WERI-Rb-1 (cell line): Measurements from ENCODE around the gene DPYSL3.

Experiments
- DNase-seq: peaks from one replicate; pipeline ENCODE4 v3.0.0-alpha.2; 2020
- H3K27ac ChIP-seq: fragments of 250-450 bp; sonication (Bioruptor Pico); 2 replicates; pipeline ENCODE4 v1.5.1; 2020; ENCODE audit warnings: mild to moderate bottlenecking, moderate library complexity
- H3K27me3 ChIP-seq: fragments of 250-450 bp; sonication (Bioruptor Pico); 2 replicates; pipeline ENCODE4 v1.5.1; 2021; ENCODE audit warnings: mild to moderate bottlenecking, low read depth, moderate library complexity; ENCODE audit not compliant: insufficient read depth, severe bottlenecking
- H3K36me3 ChIP-seq: fragments of 250-450 bp; sonication (Bioruptor Pico); 2 replicates; pipeline ENCODE4 v1.5.1; 2020; ENCODE audit warnings: mild to moderate bottlenecking, moderate library complexity
- H3K4me3 ChIP-seq: 2 replicates; pipeline ENCODE4 v1.5.1; 2011; ENCODE audit warnings: low read depth, mild to moderate bottlenecking, control low read depth, low read length
- H3K9me3 ChIP-seq: fragments of 250-450 bp; sonication (Bioruptor Pico); 2 replicates; pipeline ENCODE4 v1.5.1; 2021; ENCODE audit warnings: mild to moderate bottlenecking, moderate library complexity; ENCODE audit not compliant: severe bottlenecking
- CTCF ChIP-seq: IDR thresholded peaks from 2 replicates; pipeline ENCODE4 v1.5.1; 2011; ENCODE audit warnings: low read depth, mild to moderate bottlenecking, control low read depth, inconsistent platforms, low read length

Gene DPYSL3

DNA sequence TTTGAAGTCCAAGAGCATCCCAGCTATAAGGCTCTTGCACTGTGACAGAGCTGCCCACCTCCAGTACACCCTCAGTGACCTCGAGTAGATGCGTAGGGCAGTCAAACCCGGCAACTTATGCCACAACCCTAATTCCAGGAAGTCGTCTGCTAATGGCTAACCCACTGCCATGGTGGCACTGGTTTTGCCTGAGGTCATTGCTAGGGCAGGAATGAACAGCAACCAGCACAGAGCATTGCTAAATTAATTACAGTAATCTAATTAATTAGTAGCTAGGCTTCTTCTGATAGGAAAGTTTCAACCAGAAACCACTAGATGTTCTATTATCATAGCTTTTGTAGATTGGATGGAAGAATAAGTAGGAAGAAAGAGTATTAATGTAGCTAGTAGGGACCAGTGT is 122.8 kb downstream of the DPYSL3 start:
- H3K9me3 ChIP-seq: no peaks in the 10 kb centered on the region
- no peak for TF ChIP-seq CTCF
- H3K27ac ChIP-seq: no peak overlapping the region
- H3K4me3 ChIP-seq: no peak overlapping the region
- H3K27me3 ChIP-seq: no peaks in the 10 kb centered on the region
- no peak for DNase-seq
- H3K36me3 ChIP-seq: peaks cover 16% of the 10 kb centered on the region

- DNase-seq: peak; percentile 62
- Histone ChIP-seq H3K4me3 (no peak overlapping the region), H3K27me3 (no peaks in the 10 kb centered on the region), H3K27ac (no peak overlapping the region), H3K9me3 (no peaks in the 10 kb centered on the region), H3K36me3 (no peaks in the 10 kb centered on the region; the same call in 1 of the 2 replicates)
- no peak for TF ChIP-seq CTCF
Observed at GRCh38 chr5:147384346-147385193, 125.3 kb downstream of the DPYSL3 start.

DNA sequence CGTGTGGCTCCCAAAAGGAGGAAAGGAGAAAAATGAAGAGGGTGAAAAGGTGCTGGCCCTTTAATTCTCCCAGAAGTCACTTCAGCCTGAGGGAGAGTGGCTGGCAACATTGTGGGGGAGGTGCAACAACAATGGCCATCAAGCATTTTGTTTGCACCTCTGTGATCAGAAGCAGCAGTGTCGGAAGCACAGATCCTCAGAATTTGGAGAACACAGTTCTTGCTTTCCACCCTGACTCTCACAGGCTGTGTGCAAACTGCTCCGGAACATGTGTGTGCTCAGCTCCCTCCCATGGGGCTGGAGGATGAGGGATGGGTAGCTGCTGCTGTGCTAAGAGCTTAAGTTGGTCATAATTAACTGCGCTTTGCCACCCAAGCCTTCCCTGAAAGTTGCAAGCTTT is 127.1 kb downstream of the DPYSL3 start:
- no peaks in the 10 kb centered on the region for H3K36me3 ChIP-seq
- H3K9me3 ChIP-seq: no peaks in the 10 kb centered on the region
- H3K4me3 ChIP-seq: no peak overlapping the region
- no peak for DNase-seq
- no peaks in the 10 kb centered on the region for H3K27me3 ChIP-seq
- TF ChIP-seq CTCF: no peak
- H3K27ac ChIP-seq: no peak overlapping the region

- no peak for DNase-seq
Observed at GRCh38 chr5:147381555-147381954, 128.3 kb downstream of the DPYSL3 start.

DNA sequence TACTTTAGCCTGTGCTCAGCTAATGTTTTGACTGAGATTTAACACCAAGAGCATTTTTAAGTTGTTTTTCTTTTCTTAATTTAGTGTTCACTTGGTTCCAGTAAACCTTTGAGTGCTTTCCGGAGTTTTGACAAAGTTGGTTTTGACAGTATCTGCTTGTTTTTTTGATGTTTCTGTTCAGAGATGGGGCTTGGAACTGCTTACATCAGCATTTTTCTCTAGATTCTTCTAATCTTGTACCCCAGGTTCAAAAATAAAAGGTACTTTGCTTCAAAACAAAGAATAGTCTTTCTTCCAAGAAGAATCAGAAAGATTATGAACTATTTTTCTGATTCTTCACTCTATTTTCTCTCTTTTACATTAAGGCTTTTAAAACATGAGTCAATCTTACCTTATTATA is 132.2 kb downstream of the DPYSL3 start:
- Histone ChIP-seq H3K27me3 (no peaks in the 10 kb centered on the region), H3K9me3 (no peaks in the 10 kb centered on the region), H3K27ac (no peak overlapping the region), H3K36me3 (no peaks in the 10 kb centered on the region), H3K4me3 (no peak overlapping the region)
- no peak for DNase-seq
- no peak for TF ChIP-seq CTCF

More at GRCh38 chr5:147381555-147381954, 128.3 kb downstream of the DPYSL3 start:
- no peak for TF ChIP-seq CTCF
- Histone ChIP-seq H3K9me3 (no peaks in the 10 kb centered on the region), H3K4me3 (no peak overlapping the region), H3K27ac (no peak overlapping the region), H3K36me3 (no peaks in the 10 kb centered on the region), H3K27me3 (no peaks in the 10 kb centered on the region)

- DNase-seq: no peak
- no peaks in the 10 kb centered on the region for H3K36me3 ChIP-seq
- H3K27me3 ChIP-seq: no peaks in the 10 kb centered on the region
- H3K27ac ChIP-seq: no peak overlapping the region
- H3K9me3 ChIP-seq: no peaks in the 10 kb centered on the region
- no peak overlapping the region for H3K4me3 ChIP-seq
- TF ChIP-seq CTCF: no peak
Observed at GRCh38 chr5:147375151-147375550, 134.7 kb downstream of the DPYSL3 start.
